ENCODE data around the gene HUNK. TPM values are rescaled to one million over a fixed set of nuclear protein-coding genes. Genes with fewer than 3 reads are reported as not detected.

The HUNK gene
- total and polyA plus RNA-seq, 2 of the 8 experiments (the other 6 are each of a cell fraction or from before 2014, with no cell fraction given), result 1.9 to 10.2 TPM

DNA sequence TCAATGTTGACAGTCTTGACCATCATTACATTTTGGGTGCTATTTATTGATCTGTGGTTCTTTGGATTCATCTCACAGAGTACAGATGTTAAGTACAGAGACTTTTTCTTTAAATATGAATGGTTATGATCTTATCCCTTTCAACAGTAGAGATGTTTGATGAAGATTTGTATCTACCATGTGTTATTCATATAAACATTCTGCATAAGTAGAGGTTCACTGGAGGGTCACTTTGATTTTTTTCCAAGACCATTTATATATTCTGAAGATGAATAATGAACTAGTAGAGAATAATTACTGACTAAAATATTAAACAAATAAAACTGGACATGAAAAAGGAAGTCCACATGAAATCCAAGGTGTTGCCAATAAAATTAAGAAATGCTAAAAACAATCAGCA, 28.6 kb upstream of the HUNK start:
- Histone ChIP-seq H4K91ac (replicated peaks; ENCODE audit: insufficient read length, low read length) (no peak overlapping the region), H3K79me2 (ENCODE audit: control insufficient read depth in 1 of 2, insufficient read depth in 2 of 2, low read length in 2 of 2) (no peaks in the 10 kb centered on the region), H3K4me3 (ENCODE audit: extremely low read depth in 1 of 4, insufficient read depth in 2 of 4, low read depth in 3 of 4, low read length in 4 of 4) (no peak overlapping the region), H3K23ac (ENCODE audit: insufficient read length) (no peak overlapping the region), H3K14ac (ENCODE audit: insufficient read length) (no peak overlapping the region), H3K4me1 (replicated peaks in 1 of 4; ENCODE audit: control insufficient read depth in 3 of 4, insufficient read depth in 4 of 4, low read length in 3 of 4) (peaks cover 0 to 6% (median 3%) of the 10 kb centered on the region in 4 experiments; a peak in 4 of 7 replicates), H3K4me2 (ENCODE audit: insufficient read depth in 1 of 2, low read depth in 2 of 2, low read length in 2 of 2) (no peak overlapping the region), H4K8ac (ENCODE audit: extremely low read depth, insufficient read depth, low read length) (no peak overlapping the region), H4K20me1 (replicated peaks in 1 of 2; ENCODE audit: control insufficient read depth in 1 of 2, insufficient read depth in 2 of 2, low read length in 2 of 2) (no peaks in the 10 kb centered on the region), H2AK5ac (ENCODE audit: low read depth, low read length) (no peak overlapping the region), H2AFZ (ENCODE audit: low read length) (no peak overlapping the region), H3K9me3 (ENCODE audit: insufficient read depth in 2 of 2, low read depth in 1 of 2, low read length in 1 of 2) (no peaks in the 10 kb centered on the region), H2BK12ac (ENCODE audit: low read depth, low read length) (no peak overlapping the region), H2BK20ac (ENCODE audit: low read length) (no peak overlapping the region), H3K36me3 (ENCODE audit: control insufficient read depth in 2 of 4, insufficient read depth in 4 of 4, low read length in 3 of 4) (no peaks in the 10 kb centered on the region), H3K27ac (ENCODE audit: low read depth, low read length) (no peak overlapping the region), H2BK120ac (replicated peaks; ENCODE audit: low read depth, low read length) (no peak overlapping the region), H3K4ac (replicated peaks; ENCODE audit: insufficient read length, low read depth, low read length) (no peak overlapping the region), H3K9ac (replicated peaks in 1 of 4; ENCODE audit: extremely low read depth in 1 of 4, low read depth in 3 of 4, low read length in 3 of 4) (no peak overlapping the region), H3K23me2 (ENCODE audit: low read depth, low read length) (no peaks in the 10 kb centered on the region), H2BK5ac (ENCODE audit: low read depth, low read length) (no peak overlapping the region), H4K5ac (ENCODE audit: insufficient read length, low read depth, low read length) (no peak overlapping the region), H3K27me3 (replicated peaks in 1 of 4; ENCODE audit: control insufficient read depth in 3 of 4, extremely low read depth in 1 of 4, insufficient read depth in 3 of 4, low read length in 3 of 4) (no peaks in the 10 kb centered on the region), H3K79me1 (ENCODE audit: low read depth, low read length) (no peaks in the 10 kb centered on the region), H3K18ac (ENCODE audit: extremely low read depth, low read length) (no peak overlapping the region), H3K56ac (replicated peaks; ENCODE audit: insufficient read length, low read depth, low read length) (no peak overlapping the region), H2BK15ac (ENCODE audit: low read length) (no peak overlapping the region)
- DNase-seq (ENCODE audit: low read depth in 1 of 2, low spot score in 2 of 2) (no peak), FAIRE-seq (no peak)
- ChIA-PET CTCF (ENCODE audit: partially characterized antibody) (interaction anchor here (1.0 kb wide), 1 partner anchor 12 kb away, joined by 3 read pairs; no protein-coding TSS in a partner anchor), POLR2A (ENCODE audit: partially characterized antibody) (no interaction called here)
- no peak for TF ChIP-seq SP1 (IDR thresholded peaks at IDR 0.05; ENCODE audit: low read depth, low read length)
- TF ChIP-seq, protein P1, sequence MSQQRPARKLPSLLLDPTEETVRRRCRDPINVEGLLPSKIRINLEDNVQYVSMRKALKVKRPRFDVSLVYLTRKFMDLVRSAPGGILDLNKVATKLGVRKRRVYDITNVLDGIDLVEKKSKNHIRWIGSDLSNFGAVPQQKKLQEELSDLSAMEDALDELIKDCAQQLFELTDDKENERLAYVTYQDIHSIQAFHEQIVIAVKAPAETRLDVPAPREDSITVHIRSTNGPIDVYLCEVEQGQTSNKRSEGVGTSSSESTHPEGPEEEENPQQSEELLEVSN (IDR thresholded peaks at IDR 0.05), result no peak
- TF ChIP-seq GABPA (IDR thresholded peaks at IDR 0.05; ENCODE audit: borderline replicate concordance, insufficient read depth, low read length), result no peak
- no peak for TF ChIP-seq SUZ12 (IDR thresholded peaks at IDR 0.05; ENCODE audit: low read length)
- no peak for TF ChIP-seq CREB1 (IDR thresholded peaks at IDR 0.05)
- TF ChIP-seq, protein P2, sequence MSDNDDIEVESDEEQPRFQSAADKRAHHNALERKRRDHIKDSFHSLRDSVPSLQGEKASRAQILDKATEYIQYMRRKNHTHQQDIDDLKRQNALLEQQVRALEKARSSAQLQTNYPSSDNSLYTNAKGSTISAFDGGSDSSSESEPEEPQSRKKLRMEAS (IDR thresholded peaks at IDR 0.05), result no peak
- TF ChIP-seq RXRA (IDR thresholded peaks at IDR 0.05; ENCODE audit: insufficient read depth, low read depth, low read length), result no peak
- TF ChIP-seq RBBP5 (IDR thresholded peaks at IDR 0.05; ENCODE audit: borderline replicate concordance, low read depth, low read length), result no peak
- no peak for TF ChIP-seq KDM1A (IDR thresholded peaks at IDR 0.05; ENCODE audit: borderline replicate concordance, low read length)
- no peak for TF ChIP-seq BRCA1 (IDR thresholded peaks at IDR 0.05; ENCODE audit: low read depth, low read length)
- TF ChIP-seq POU5F1 (IDR thresholded peaks at IDR 0.05; ENCODE audit: low read depth, low read length), result no peak
- TF ChIP-seq FOSL1 (IDR thresholded peaks at IDR 0.05; ENCODE audit: insufficient read depth, low read depth, low read length), result no peak
